NCI-H2029 (cell line): ENCODE measurements around the gene ARFGAP3.
"Not testable (repeated sequence)": the region's sequence is repeated elsewhere in the genome, so short reads cannot be mapped to it uniquely, and the experiment has no call there.

Source experiments
- DNase-seq: peaks from one replicate; lab custom pipeline; 2025; lab: John Stamatoyannopoulos, UW

ARFGAP3 gene

GRCh38 chr22:42768385-42769035 is 88.6 kb downstream of the ARFGAP3 start:
- no peak for DNase-seq

- DNase-seq, result no peak
Observed at GRCh38 chr22:42766860-42767259, 90.2 kb downstream of the ARFGAP3 start.

GRCh38 chr22:42764895-42765363 is 92.1 kb downstream of the ARFGAP3 start:
- no peak for DNase-seq

GRCh38 chr22:42763965-42764480 is 93.0 kb downstream of the ARFGAP3 start:
- no peak for DNase-seq

- no peak for DNase-seq
Observed at GRCh38 chr22:42760806-42761565, 96.1 kb downstream of the ARFGAP3 start.

GRCh38 chr22:42758931-42759629 is 98.0 kb downstream of the ARFGAP3 start:
- no peak for DNase-seq

GRCh38 chr22:42755553-42755952 is 101.5 kb downstream of the ARFGAP3 start:
- not testable (repeated sequence) for DNase-seq

GRCh38 chr22:42755121-42755520 is 102.0 kb downstream of the ARFGAP3 start:
- DNase-seq, result not testable (repeated sequence)

- no peak for DNase-seq
Observed at GRCh38 chr22:42754658-42755057, 102.4 kb downstream of the ARFGAP3 start.

GRCh38 chr22:42752912-42753311 is 104.2 kb downstream of the ARFGAP3 start:
- DNase-seq, result no peak

- DNase-seq, result no peak
Observed at GRCh38 chr22:42752230-42752746, 104.8 kb downstream of the ARFGAP3 start.

GRCh38 chr22:42750421-42750820 is 106.7 kb downstream of the ARFGAP3 start:
- DNase-seq, result not testable (repeated sequence)

- no peak for DNase-seq
Observed at GRCh38 chr22:42747701-42748513, 109.2 kb downstream of the ARFGAP3 start.
